ENCODE results near the gene VWC2L.

The VWC2L gene

DNA sequence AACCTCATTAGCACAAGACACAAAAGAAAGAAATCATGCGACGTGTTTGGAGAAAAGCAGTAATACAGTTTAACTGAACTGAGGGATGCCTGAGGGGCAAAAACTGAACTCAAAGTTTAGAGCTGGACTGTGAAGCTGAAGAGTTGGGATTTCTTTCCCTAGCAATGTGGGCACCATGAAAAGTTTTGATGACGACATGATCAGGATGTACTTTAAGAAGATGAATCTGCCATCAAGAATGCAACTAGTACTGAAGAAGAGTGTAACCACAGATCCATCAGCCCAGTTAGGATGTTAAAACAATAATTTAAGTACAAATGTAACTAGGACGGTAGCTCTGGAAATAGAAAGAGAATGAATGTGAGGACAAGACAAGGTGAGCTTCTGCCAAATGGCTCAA lies 196.2 kb downstream of the VWC2L start:
- H3K36me3 ChIP-seq (ENCODE audit: control insufficient read depth, insufficient read depth, low read length), result no peaks in the 10 kb centered on the region
- H3K27me3 ChIP-seq (replicated peaks; ENCODE audit: control insufficient read depth, insufficient read depth, low read length), result no peaks in the 10 kb centered on the region
- H3K4me3 ChIP-seq (replicated peaks; ENCODE audit: low read depth, low read length), result no peak overlapping the region
- no peak for DNase-seq (ENCODE audit: extremely low read depth, insufficient read length)
- TF ChIP-seq, protein P1, sequence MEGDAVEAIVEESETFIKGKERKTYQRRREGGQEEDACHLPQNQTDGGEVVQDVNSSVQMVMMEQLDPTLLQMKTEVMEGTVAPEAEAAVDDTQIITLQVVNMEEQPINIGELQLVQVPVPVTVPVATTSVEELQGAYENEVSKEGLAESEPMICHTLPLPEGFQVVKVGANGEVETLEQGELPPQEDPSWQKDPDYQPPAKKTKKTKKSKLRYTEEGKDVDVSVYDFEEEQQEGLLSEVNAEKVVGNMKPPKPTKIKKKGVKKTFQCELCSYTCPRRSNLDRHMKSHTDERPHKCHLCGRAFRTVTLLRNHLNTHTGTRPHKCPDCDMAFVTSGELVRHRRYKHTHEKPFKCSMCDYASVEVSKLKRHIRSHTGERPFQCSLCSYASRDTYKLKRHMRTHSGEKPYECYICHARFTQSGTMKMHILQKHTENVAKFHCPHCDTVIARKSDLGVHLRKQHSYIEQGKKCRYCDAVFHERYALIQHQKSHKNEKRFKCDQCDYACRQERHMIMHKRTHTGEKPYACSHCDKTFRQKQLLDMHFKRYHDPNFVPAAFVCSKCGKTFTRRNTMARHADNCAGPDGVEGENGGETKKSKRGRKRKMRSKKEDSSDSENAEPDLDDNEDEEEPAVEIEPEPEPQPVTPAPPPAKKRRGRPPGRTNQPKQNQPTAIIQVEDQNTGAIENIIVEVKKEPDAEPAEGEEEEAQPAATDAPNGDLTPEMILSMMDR (IDR thresholded peaks at IDR 0.05; ENCODE audit: insufficient read depth, low read length, poor library complexity, severe bottlenecking), result no peak

- DNase-seq (ENCODE audit: extremely low read depth, insufficient read length), result no peak
- Histone ChIP-seq H3K36me3 (ENCODE audit: control insufficient read depth, insufficient read depth, low read length) (no peaks in the 10 kb centered on the region), H3K4me3 (replicated peaks; ENCODE audit: low read depth, low read length) (no peak overlapping the region), H3K27me3 (replicated peaks; ENCODE audit: control insufficient read depth, insufficient read depth, low read length) (no peaks in the 10 kb centered on the region)
- TF ChIP-seq, protein P1 (IDR thresholded peaks at IDR 0.05; ENCODE audit: insufficient read depth, low read length, poor library complexity, severe bottlenecking), result no peak
Measured at GRCh38 chr2:214611015-214611414, 200.2 kb downstream of the VWC2L start.

DNA sequence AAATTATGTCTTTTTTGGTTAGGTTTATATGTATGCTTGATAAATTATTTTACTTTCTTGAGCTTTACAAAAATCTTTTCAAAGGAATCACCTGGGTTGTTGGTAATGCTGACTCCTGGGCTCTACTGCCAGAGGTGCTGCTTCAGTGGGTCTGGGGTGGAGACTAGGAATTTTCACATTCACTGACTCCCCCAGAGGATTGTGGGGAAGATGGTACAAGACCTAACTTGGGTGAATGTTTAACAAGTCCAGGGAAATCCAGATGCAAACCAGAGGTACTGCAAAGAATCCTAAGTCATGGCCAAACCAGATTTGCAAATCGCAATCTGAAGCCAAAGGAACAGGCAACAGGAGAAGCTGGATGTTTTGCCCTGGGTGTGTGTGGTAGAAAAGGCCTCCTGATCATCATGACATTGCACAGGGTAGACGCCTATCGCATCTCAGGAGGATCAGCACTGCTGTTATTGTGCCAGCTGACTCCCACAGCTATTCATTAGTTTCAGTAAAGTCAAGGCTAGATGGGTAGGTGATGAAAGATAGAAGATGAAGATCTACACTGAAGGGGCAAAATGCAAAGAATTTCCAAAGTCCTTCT lies 213.4 kb downstream of the VWC2L start:
- DNase-seq (ENCODE audit: extremely low read depth, insufficient read length), result no peak
- TF ChIP-seq, protein P1 (IDR thresholded peaks at IDR 0.05; ENCODE audit: insufficient read depth, low read length, poor library complexity, severe bottlenecking), result no peak
- Histone ChIP-seq H3K27me3 (replicated peaks; ENCODE audit: control insufficient read depth, insufficient read depth, low read length) (no peaks in the 10 kb centered on the region), H3K4me3 (replicated peaks; ENCODE audit: low read depth, low read length) (no peak overlapping the region), H3K36me3 (ENCODE audit: control insufficient read depth, insufficient read depth, low read length) (no peaks in the 10 kb centered on the region)

DNA sequence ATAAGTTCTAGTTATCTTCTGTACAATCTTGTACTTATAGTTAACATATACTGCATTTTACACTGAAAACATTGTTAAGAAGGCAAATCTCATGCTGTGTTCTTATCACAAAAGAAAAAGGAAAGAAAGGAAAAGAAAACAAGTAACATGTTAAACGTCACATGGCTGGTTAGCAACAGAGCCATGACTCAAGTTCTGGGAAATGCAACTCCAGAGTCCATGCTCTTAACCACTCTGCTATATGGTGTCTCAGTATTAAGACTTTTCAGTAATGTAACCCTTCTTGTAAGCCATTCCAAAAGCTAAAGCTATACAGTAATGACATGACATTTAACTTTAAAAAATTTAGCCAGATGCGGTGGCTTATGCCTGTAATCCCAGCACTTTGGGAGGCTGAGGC lies 217.2 kb downstream of the VWC2L start:
- DNase-seq (ENCODE audit: extremely low read depth, insufficient read length), result no peak
- TF ChIP-seq, protein P1 (IDR thresholded peaks at IDR 0.05; ENCODE audit: insufficient read depth, low read length, poor library complexity, severe bottlenecking), result no peak
- H3K36me3 ChIP-seq (ENCODE audit: control insufficient read depth, insufficient read depth, low read length), result no peaks in the 10 kb centered on the region
- no peak overlapping the region for H3K4me3 ChIP-seq (replicated peaks; ENCODE audit: low read depth, low read length)
- H3K27me3 ChIP-seq (replicated peaks; ENCODE audit: control insufficient read depth, insufficient read depth, low read length), result no peaks in the 10 kb centered on the region
